HAP-1 (cell line): Measurements from ENCODE around the gene UBTD1.

Source experiments
- DNase-seq, 2 experiments: peaks; one replicate each; pipeline ENCODE4 v3.0.0-alpha.2; 2016 to 2020; ENCODE audit warnings: low spot score in 2 of 2
- H3K27me3 ChIP-seq: fragments of 250-450 bp; sonication (Bioruptor Pico); 2 replicates; pipeline ENCODE4 v1.5.1; 2020; ENCODE audit warnings: low read depth, mild to moderate bottlenecking, moderate library complexity
- H3K36me3 ChIP-seq: fragments of 250-450 bp; sonication (Bioruptor Pico); replicated peaks from 2 replicates; pipeline ENCODE4 v1.5.1; 2020; ENCODE audit warnings: mild to moderate bottlenecking
- H3K4me1 ChIP-seq: fragments of 250-450 bp; sonication (Bioruptor Pico); 2 replicates; pipeline ENCODE4 v1.5.1; 2020; ENCODE audit warnings: mild to moderate bottlenecking
- H3K4me3 ChIP-seq: fragments of 250-450 bp; sonication (Bioruptor Pico); 2 replicates; pipeline ENCODE4 v1.5.1; 2020; ENCODE audit warnings: mild to moderate bottlenecking, moderate library complexity
- H3K9me3 ChIP-seq: fragments of 250-450 bp; sonication (Bioruptor Pico); 2 replicates; pipeline ENCODE4 v1.5.1; 2020; ENCODE audit warnings: mild to moderate bottlenecking, moderate library complexity
- in situ Hi-C: fragments of 300-500 bp; cut with MboI; formaldehyde crosslinking; loops from 3 replicates; pipeline ENCODE4 v1.14.3; 2020; ENCODE audit warnings: low sequenced_read_pairs, inconsistent platforms, mixed read lengths

UBTD1 gene

DNA sequence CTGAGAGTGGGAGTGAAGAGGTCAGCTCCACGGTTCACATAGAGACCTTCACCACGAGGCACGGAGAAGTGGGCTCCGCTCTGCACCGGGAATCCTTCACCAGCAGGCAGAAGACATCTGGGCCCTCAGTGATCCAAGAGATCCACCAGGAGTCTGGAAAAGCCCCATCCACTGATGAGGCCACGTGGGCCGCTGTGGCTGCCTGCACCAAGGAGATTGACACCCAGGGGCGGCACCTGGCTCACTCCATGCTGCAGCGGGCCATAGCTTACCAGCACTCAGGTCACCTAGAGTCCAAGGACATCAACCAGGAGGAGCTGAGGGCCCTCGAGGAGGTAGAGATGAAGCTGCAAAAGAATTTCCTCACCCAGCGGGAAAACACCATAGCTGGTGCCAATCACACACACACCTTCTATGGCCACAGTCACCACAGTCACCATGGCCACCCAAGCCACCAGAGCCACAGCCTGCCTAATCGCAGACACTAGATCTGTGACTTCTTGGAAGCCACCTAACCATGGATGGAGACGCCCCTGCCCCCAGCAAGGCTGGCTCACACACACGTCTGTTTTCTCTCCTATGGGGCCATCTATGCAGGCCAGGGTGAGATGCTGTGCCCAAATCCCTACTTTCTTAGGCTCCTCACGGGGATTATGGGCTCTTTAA is 91.5 kb downstream of the UBTD1 start:
- in situ Hi-C loops, result no loop called here
- no peaks in the 10 kb centered on the region for H3K36me3 ChIP-seq
- no peaks in the 10 kb centered on the region for H3K9me3 ChIP-seq
- H3K4me1 ChIP-seq, result no peaks in the 10 kb centered on the region
- no peak for DNase-seq
- H3K27me3 ChIP-seq, result no peaks in the 10 kb centered on the region
- no peak overlapping the region for H3K4me3 ChIP-seq

DNA sequence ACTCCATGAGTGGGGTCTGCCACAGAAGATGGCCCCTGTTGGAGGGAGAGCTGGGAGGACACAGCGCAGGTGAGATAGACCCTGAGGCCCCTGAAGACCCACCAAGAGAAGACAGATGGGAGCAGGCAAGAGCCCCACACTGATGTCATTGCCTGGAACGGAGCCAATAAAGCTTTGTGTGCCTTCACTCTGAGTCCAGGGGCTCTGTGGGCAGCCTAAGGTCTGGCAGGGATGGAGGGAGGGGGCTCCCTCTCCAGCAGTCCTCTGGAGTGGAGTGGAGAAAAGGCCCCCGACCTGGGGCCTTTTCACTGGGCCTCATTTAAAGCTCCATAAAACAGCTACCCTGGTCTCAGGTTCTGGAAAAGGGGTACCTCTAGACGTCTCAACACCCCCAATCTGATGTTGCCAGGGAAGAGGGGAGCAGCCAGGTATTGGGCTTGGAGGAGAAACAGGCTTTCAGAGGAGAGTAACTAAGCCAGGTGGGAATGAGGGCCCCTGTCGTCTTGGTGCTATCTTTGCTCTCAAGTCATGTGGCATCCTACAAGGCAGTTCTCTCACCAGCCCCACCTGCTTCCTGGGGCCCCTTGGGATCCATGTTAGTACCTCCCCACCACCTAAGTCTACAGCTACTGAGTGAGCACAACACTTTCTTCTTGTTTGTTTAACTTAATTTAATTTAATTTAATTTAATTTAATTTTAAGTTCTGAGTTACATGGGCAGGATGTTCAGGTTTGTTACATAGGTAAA is 92.2 kb downstream of the UBTD1 start:
- Histone ChIP-seq H3K36me3 (no peaks in the 10 kb centered on the region), H3K9me3 (no peaks in the 10 kb centered on the region), H3K4me1 (no peaks in the 10 kb centered on the region), H3K4me3 (no peak overlapping the region), H3K27me3 (no peaks in the 10 kb centered on the region)
- in situ Hi-C loops, result no loop called here
- no peak for DNase-seq

DNA sequence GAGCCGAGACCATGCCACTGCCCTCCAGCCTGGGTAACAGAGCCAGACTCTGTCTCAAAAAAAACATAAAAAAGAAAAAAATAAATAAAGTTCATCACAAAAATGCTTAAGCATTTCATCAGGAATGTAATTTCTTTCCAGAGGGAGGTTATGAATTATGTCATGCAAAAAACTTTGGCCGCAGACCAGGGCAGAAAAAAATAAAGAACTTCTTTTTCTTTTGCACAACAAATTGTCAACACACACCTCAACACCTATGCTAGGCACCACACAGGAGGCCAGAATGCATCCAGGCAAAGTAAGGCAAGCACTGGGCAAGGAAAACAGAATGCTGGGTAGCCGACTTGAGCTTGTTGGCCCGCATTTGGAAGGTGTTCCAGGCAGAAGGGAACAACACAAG is 94.7 kb downstream of the UBTD1 start:
- no peaks in the 10 kb centered on the region for H3K9me3 ChIP-seq
- in situ Hi-C loops, result no loop called here
- no peaks in the 10 kb centered on the region for H3K36me3 ChIP-seq
- no peaks in the 10 kb centered on the region for H3K27me3 ChIP-seq
- no peak overlapping the region for H3K4me3 ChIP-seq
- H3K4me1 ChIP-seq, result no peaks in the 10 kb centered on the region
- DNase-seq, result no peak

DNA sequence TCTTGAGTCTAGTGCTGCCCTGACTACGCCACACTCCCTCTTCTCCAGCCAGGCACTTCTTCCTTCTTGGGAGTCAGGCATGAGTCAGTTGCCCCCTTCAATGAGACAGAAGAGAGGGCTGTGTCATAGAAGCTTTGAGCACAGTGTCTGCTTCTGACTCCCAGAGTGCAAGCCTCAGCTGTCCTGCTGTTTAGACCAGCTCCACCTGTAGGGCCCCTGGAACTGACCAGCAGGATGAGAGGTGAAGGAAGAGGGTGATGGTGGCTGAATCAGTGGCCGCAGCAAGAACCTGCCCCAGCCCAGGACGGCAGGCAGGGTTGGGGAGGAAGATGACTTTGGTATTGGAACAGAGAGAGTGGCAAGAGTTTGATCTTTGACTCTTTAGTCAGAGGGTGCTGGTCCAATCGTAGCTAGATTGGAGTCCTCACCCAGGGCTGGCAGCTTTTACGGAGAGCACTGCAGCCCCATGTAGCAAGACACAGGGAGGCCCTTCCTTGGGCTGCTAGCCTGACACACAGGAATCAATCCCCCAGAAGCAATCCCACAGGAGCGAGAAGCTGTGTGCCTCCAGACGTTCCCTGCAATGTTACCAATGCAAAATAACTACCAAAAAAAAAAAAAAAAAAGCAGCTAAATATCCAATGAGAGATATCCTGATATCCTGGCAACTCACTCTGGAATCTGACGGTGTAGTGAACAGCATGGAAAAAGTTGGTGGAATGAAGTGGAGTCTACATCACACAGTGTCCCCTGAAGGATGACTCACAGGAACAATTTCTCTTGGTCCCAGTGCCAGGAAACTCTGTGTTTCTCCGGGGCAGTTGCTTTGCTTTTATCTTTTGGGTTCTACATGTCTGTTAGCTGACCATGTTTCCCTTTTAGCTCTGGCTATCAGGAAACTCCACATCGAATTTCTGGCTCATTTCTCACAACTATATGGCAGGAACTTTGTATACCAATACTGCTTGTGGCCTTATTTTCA is 97.7 kb downstream of the UBTD1 start:
- no peak for DNase-seq
- Histone ChIP-seq H3K27me3 (no peaks in the 10 kb centered on the region), H3K9me3 (no peaks in the 10 kb centered on the region), H3K4me3 (no peak overlapping the region), H3K4me1 (no peaks in the 10 kb centered on the region), H3K36me3 (no peaks in the 10 kb centered on the region)
- in situ Hi-C loops, result no loop called here

DNA sequence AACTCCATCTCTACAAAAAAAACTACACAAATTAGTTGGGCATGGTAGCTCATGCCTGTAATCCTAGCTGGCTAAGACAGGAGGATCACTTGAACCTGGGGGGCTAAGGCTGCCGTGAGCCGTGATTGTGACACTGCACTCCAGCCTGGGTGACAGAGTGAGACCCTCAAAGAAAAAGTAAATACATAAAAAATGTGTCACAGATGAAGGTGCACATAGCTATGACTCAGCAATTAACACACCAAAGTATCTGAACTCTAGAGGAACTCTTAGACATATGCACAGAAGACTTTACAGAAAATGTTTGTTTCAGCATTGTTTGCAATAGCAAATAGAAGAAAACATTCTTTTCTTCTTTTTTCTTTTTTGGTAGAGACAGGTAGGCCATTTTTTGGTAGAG is 99.1 kb downstream of the UBTD1 start:
- H3K4me3 ChIP-seq, result no peak overlapping the region
- no peak for DNase-seq
- in situ Hi-C loops, result no loop called here

DNA sequence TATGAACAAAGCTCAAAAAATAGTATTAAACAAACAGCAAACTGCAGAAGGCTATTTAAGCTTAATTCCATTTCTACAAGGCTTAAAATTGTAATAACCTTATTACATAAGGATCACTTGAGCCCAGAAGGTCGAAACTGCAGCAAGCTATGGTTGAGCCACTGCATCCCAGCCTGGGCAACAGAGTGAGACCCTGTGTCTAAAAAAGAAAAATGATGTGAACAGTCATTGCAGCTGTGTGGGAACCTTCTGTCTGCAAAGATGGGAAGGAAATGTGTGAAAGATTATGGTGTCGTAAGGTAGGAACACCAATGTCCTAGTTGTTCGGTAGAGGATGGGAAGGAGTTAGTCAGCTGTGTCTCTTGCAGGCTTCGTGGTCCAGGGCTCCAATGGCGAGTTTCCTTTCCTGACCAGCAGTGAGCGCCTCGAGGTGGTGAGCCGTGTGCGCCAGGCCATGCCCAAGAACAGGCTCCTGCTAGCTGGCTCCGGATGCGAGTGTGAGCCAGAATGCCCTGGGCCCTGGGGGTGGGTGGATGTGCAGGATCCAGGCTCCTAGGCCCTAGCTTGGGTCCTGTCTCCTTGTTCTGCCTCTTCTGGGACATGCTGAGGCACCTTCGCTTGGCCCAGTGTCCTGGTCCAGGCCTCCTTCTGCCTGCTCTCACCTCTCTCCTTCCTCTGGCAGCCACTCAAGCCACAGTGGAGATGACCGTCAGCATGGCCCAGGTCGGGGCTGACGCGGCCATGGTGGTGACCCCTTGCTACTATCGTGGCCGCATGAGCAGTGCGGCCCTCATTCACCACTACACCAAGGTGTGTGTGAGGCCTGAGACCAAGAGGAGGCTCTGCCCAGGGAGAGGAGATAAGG is 99.9 kb downstream of the UBTD1 start:
- H3K4me1 ChIP-seq, result no peaks in the 10 kb centered on the region
- in situ Hi-C loops, result no loop called here
- H3K9me3 ChIP-seq, result no peaks in the 10 kb centered on the region
- no peaks in the 10 kb centered on the region for H3K36me3 ChIP-seq
- H3K27me3 ChIP-seq, result no peaks in the 10 kb centered on the region
- H3K4me3 ChIP-seq, result no peak overlapping the region
- no peak for DNase-seq

More for the DNA sequence above, 99.1 kb downstream of the UBTD1 start:
- H3K4me1 ChIP-seq, result no peaks in the 10 kb centered on the region
- no peaks in the 10 kb centered on the region for H3K9me3 ChIP-seq
- H3K27me3 ChIP-seq, result no peaks in the 10 kb centered on the region
- H3K36me3 ChIP-seq, result no peaks in the 10 kb centered on the region

DNA sequence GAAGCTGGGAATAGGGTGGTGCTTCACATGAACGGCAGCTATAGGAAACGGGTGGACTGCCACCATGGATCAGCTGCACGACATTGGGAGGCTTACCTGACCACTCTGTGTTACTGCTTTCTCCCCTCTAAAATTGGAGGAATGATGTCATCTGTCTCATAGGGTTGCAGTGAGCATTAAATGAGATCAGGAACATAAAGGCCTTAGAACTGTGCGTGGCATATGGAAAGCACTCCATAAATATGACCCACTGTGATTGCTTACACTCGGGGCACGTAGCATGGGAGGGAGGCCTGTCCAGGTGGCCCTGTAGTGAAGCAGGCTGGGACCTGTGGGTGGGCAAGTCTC is 100.5 kb downstream of the UBTD1 start:
- in situ Hi-C loops, result no loop called here
- DNase-seq, result no peak
- no peaks in the 10 kb centered on the region for H3K4me1 ChIP-seq
- no peaks in the 10 kb centered on the region for H3K36me3 ChIP-seq
- H3K4me3 ChIP-seq, result no peak overlapping the region
- no peaks in the 10 kb centered on the region for H3K27me3 ChIP-seq
- no peaks in the 10 kb centered on the region for H3K9me3 ChIP-seq

DNA sequence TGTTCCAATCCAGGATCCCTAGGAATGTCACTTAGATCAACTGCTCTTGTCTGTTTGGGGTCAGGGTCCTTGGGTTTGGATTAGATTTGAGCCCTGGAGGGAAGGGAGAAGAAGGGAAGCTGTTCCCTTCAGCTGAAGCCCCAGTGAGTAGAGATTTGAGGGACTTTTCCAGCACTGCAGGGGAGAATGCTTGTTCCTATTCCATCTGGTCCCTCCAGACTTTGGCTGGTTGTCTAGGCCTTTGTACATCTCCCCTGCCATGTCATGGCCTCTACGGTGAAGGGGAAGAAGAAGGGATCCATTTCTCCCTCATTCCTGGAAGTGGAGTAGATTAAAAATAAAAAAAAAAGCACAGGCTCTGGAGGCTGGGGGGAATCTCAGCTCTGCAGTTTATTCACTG is 101.9 kb downstream of the UBTD1 start:
- no peak overlapping the region for H3K4me3 ChIP-seq
- in situ Hi-C loops, result no loop called here
- H3K27me3 ChIP-seq, result no peaks in the 10 kb centered on the region
- H3K4me1 ChIP-seq, result no peaks in the 10 kb centered on the region
- DNase-seq, result no peak
- H3K9me3 ChIP-seq, result no peaks in the 10 kb centered on the region
- no peaks in the 10 kb centered on the region for H3K36me3 ChIP-seq

DNA sequence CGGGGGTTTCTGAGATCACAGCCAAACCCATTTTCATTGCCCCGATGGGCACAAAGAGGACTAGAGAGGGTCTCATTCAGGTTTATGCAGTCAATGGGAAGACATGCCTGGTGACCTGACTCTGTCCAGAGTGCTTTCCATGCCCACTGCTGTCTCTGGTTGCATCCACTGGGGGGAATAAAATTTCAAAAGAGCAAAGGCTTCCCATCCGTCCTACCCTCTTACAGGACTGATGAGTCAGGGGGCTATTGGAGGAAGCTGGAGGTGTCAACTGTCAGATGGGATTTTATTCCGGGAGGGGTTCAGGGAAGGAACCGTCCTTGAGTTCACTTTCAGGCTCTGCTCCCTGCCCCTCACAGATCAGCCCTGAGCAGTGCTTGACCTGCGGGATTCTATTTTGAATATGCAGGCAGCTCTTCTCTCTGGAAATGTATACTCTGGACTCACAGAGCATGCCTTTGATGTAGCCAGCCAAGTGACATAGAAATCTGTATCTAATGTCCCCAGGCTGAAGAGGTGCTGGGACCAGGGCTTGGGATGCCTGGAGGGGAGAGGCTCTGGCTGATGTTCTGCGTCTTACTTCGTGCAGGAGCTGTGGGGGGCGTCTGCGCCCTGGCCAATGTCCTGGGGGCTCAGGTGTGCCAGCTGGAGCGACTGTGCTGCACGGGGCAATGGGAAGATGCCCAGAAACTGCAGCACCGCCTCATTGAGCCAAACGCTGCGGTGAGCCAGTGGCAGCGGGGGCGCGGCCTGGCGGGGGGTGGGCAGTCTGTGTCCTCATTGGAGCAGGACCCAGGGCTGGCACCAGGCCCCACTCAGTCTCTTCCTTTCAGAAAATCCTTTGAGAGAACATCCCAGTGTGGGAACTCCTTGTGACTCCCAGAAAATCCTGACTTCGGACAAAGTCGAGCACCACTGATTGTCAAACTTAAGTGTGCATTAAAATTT is 102.8 kb downstream of the UBTD1 start:
- Histone ChIP-seq H3K4me1 (no peaks in the 10 kb centered on the region), H3K27me3 (no peaks in the 10 kb centered on the region), H3K36me3 (no peaks in the 10 kb centered on the region), H3K9me3 (no peaks in the 10 kb centered on the region), H3K4me3 (no peak overlapping the region)
- in situ Hi-C loops, result no loop called here
- DNase-seq, result no peak

DNA sequence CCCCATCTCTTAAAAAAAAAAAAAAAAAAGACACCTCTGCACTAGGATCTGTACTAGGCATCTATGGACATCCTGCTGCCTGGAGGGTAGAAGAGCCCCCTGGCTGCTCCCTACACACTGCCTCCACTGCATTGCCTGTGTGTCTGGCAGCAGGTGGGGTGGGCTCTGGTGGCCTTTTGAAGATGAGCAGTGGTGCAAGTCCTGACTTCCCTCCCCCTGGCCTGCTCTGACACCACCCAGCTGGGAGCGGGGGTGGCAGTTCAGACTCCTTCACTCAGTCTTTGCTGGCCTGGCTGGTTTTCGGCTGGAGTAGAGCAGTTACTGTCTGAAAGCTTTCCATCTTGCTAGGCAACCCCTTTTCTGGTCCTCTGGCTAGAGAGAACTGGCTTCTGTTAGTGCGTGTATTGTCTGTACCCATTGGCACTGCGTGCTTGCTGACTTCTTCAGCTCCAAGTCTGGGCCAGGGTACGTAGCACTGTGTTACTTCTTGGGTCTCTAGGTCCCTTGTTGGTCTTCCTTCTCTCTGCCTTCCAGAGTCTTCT is 108.4 kb downstream of the UBTD1 start:
- Histone ChIP-seq H3K4me1 (0 out of 2 replicates have a peak, but pooled peaks cover 2% of the 10 kb centered on the region), H3K4me3 (no peak overlapping the region), H3K9me3 (no peaks in the 10 kb centered on the region), H3K27me3 (no peaks in the 10 kb centered on the region), H3K36me3 (no peaks in the 10 kb centered on the region)
- in situ Hi-C loops, result no loop called here
- DNase-seq, result no peak

DNA sequence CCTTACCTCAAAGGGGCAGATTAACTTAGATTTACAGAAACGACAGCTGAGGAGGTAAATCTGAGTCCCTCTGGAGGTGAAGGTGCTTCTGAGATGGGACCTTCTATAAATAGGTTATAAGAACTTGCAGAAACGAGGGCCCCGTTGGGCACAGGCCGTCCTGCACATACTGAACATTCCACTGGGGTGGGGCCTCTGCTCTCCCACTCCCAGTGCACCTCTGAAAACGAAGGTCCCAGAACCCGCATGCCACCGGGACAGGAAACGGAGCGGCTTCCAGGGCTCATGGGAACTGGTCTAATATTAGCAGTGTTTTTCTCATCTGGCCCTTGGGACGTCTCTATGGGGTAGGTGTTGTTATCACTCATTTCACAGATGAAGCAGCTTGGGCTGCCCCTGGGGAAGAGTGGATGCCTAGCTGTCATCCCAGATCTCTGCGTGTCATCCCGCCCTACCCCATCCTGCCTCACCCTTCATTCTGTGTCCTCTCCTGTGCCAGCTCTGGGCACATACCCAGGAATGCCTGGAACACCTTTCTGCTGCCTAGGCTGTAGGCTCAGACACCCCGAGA is 110.4 kb downstream of the UBTD1 start:
- Histone ChIP-seq H3K27me3 (no peaks in the 10 kb centered on the region), H3K36me3 (no peaks in the 10 kb centered on the region), H3K4me3 (no peak overlapping the region), H3K4me1 (0 out of 2 replicates have a peak, but pooled peaks cover 3% of the 10 kb centered on the region), H3K9me3 (no peaks in the 10 kb centered on the region)
- DNase-seq, result no peak
- in situ Hi-C loops, result no loop called here

DNA sequence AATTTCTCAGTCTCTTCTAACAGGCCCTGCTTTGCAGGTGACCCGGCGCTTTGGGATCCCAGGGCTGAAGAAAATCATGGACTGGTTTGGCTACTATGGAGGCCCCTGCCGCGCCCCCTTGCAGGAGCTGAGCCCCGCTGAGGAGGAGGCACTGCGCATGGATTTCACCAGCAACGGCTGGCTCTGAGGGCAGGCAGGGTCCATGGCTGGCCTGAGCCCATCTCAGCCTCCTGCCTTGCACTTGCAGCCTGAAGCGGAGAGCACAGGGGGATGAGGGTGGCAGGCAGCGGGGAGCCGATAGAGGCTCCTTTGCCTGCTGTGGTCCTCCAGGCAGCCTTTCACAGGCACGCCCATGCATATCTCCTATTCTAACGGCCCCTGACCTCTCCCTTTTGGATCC is 112.7 kb downstream of the UBTD1 start:
- in situ Hi-C loops, result loop anchor here (5.0 kb wide), 1 partner anchor 149 kb away; no protein-coding TSS in a partner anchor
- no peak for DNase-seq
- Histone ChIP-seq H3K27me3 (no peaks in the 10 kb centered on the region), H3K4me1 (0 out of 2 replicates have a peak, but pooled peaks cover 3% of the 10 kb centered on the region), H3K4me3 (no peak overlapping the region), H3K9me3 (no peaks in the 10 kb centered on the region), H3K36me3 (no peaks in the 10 kb centered on the region)
